Head of caudate nucleus (tissue), 42 donors: ENCODE data around the gene FLNB.

Experiments
- DNase-seq, 42 donors: peaks; one replicate each; pipeline versions ENCODE4 v3.0.0 to v3.0.0-alpha.2; 2020 to 2021; ENCODE audit warnings: mixed read lengths in 7 of 42
- intact Hi-C: fragments of 100-400 bp; cut with DNase I; formaldehyde crosslinking; loops from one replicate; pipeline ENCODE4 v1.15.0; 2022

FLNB gene

DNA sequence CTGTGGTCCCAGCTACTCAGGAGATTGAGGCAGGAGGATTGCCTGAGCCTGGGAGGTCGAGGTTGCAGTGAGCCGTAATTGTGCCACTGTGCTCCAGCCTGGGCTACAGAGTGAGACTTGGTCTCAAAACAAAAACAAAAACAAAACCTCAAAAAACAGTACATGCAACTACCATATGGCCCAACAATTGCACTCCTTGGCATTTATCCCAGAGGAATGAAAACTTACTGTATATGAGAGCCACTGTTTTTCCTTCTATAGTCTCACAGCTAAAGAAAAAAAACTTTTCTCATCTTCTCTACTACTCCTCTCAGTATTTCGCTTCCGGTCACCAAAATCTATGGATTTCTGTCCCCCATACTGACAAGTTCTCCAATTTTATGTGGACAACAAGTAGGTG, 84.3 kb downstream of the FLNB start:
- intact Hi-C loops = no loop called here

DNA sequence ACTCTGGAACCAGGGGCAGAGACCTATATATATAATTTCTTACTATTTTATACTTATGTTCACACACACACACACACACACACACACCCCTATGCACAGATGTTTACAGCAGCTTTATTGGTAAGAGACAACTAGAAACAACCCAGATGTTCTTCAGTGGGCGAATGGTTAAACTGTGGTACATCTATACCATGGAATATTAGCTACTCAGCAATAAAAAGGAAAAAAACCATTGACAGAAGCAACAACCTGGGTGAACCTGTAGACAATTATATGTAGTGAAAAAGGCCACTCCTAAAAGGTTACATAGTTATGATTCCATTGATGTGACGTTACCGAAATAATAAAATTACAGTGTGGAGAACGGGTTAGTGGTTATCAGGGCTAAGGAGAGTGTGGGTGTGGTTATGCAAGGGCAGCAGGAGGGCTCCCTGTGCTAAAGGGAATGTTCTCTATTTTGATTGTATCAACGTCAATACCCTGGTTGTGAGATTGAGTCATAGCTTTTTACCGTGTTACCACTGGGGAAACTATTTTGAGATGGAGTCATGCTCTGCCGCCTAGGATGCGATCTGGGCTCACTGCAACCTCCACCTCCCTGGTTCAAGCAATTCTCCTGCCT, 85.5 kb downstream of the FLNB start:
- DNase-seq = peak in 10 of 42 donors; percentile 13 to 64 (median 39)

More for the DNA sequence above, 84.3 kb downstream of the FLNB start:
- no peak for DNase-seq

DNA sequence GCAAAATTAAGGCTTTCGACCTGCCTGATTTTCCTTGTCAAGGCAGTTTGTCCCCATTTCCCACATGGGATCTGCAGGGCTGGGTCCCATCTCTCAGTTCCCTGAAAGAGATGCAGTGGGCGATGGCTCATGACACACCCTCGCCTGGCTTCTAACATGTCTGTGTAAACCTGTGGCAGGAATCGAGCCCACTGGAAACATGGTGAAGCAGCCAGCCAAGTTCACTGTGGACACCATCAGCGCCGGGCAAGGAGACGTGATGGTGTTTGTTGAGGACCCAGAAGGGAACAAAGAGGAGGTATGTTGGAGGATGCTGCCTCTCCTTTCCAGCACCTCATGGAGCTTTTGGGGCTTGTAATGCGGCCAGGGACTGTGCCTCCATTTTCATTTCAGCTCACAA, 86.4 kb downstream of the FLNB start:
- intact Hi-C loops = no loop called here
- DNase-seq = peak in 2 of 42 donors; percentile 27 to 43

More for the DNA sequence above, 85.5 kb downstream of the FLNB start:
- intact Hi-C loops = no loop called here

DNA sequence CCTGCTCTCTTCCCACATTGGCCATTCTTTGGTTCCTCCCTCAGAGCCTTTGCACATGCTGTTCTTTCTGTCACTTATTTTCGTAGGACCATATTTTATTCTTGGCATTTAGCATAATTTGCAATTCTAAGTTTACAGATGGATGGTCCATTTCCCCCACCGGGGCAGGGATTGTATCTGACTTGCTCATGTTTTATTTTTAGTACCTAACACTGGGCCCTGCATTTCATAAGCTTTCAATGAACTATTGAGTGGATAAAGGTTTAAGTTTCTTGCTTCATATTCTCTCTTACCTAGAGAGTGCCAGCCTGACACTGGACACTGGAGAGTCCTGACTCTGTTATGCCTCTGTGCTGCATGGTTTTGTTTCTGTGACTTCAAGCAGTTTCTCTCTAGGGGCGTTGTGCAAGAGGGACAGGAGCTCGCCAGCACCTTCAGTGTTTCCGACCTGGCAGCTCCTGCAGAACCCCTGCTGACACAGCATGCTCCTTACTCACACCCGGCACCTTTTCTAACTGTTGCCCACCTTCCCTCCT, 87.4 kb downstream of the FLNB start:
- intact Hi-C loops = no loop called here
- DNase-seq = no peak

DNA sequence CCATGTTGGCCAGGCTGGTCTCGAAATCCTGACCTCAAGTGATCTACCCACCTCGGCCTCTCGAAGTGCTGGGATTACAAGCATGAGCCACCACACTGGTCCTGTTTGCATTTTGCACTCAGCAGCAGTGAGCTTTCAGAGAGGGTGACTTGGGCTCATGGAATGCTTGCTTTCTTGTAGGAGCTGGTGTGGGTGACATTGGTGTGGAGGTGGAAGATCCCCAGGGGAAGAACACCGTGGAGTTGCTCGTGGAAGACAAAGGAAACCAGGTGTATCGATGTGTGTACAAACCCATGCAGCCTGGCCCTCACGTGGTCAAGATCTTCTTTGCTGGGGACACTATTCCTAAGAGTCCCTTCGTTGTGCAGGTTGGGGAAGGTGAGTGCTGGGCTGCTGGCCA, 90.3 kb downstream of the FLNB start:
- DNase-seq = peak in 19 of 42 donors; percentile 9 to 75 (median 31)
- intact Hi-C loops = no loop called here

DNA sequence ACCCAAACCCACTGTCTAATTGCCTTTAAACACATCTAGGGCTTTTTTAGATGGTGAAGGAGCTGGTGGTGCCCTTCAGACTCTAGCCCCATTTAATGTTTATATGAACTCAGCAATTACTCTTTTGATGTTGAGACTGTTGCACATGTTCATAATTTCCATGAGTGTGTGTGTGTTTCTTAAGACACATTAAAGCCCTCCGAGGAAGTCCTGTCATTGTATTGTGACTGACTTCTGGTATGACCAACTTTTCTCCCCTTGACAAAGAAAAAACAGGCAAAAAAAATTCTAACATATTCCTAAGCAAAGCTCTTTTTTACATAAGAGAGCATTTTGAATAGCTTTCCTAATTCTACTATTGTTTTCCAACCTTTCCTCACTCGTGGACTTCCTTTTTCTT, 91.6 kb downstream of the FLNB start:
- intact Hi-C loops = no loop called here
- no peak for DNase-seq

DNA sequence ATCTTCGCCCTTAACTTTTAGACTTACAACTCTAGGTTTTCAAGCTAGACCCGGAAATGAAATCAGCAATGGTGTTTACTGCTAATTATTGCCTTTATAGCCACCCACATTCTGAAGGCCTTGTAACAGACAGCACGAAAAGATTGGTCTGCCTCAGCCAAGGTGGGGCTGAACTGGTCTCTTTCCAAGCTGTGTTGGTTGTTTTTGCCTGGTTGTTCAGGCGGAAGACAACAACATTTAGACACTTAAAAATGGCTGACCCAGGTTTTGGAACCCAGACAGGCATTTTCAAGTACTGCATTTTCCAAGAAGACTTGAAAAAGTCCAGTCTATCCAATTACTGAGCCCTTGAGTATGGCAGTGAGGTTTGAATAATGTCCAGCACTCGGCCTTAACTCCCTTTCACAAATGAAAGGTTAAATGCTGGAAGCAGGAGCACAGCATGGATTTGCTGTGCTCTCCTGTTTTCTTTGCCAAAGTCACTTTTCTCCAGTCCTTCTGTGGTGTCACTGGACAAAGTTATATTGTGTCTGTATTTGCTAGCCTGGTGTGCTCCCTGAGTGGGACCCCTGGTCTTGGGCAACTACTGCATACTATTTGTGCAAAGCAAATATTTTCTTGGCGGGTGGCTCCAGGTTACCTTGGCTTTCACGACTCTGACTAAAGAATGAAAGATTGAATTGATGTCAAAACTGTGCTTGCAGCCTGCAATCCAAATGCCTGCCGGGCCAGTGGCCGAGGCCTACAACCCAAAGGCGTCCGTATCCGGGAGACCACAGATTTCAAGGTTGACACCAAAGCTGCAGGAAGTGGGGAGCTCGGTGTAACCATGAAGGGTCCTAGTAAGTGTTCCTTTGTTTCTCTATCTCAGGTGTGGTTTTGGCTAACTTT, 93.5 kb downstream of the FLNB start:
- intact Hi-C loops = no loop called here
- DNase-seq = peak in 12 of 42 donors; percentile 15 to 57 (median 33)

DNA sequence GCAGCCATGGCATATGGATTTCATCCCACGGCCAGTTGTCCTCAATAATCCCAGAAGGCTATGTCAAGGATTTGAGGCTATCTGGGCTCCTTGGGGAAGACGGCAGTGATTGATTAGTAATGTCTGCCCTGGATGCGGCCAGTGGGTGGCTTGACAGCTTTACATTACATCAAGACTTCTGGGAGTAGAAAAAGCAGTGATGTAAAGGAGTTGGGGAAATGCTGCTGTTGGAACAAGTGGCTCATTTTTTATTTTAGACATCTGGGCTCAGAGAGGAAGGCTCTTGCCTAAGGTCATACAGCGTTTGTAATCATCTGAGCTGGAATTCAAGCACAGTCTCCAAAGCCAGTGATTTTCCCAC, 94.1 kb downstream of the FLNB start:
- intact Hi-C loops = no loop called here
- no peak for DNase-seq

DNA sequence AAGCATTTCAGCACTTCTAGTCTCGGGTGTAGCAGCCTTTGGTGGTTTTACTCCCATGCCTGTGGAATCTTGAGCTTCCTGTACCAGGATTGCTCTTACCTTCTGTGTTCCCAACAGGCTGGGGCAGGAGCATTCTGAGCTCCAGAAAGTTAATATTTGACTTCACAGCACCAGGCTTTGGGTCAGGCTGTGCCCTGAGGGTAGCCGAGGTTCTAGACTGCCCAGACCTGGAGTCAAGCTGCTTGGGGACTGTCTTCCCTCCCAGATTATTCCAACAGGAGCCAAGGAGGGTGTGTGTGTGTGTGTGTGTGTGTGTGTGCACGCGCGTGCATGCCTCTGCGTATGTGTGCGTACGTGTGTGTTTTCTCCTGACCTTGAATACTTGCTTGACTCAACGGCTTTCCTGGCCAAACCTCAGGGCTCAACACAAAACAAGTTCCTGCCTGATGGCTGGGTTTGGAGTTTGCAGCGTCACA, 94.8 kb downstream of the FLNB start:
- intact Hi-C loops = no loop called here
- no peak for DNase-seq

DNA sequence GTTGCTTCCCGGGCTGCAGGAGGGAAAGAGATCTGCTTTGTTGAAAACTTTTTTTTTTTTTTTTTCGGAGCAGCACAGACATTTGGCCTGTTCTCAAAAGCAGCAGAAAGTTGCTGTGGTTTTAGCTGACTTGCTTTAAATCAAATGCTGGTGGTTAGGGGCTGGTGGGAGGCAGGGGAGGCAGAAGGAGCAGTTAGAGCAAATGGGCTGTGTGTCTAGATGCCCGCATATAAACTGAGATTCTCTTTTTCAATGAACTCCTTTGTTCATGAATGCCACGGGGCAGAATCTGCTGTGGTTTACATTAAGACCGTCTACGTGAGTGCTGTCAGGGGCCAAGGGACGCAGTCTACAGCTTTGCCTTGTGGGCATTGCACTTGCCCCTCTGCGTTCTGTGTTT, 95.9 kb downstream of the FLNB start:
- intact Hi-C loops = no loop called here
- DNase-seq = no peak

DNA sequence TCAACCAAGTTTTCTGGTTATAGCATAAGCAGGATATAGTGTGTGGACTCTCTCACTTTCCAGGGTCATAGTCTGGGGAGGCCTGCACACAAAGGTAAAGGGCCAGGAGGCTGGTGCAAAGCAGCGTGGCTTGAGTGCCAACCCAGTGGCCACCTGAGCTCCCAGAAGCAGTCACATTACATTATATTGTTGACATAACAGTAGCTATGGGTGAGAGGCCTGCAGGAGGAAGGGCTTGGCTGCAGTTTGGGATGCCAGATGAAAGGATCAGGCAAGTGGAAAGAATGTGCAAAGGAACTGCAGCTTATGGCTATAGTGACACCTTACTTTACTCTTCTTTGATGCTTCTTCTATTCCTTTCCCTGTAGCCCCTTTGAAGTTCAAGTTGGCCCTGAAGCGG, 96.5 kb downstream of the FLNB start:
- intact Hi-C loops = no loop called here
- no peak for DNase-seq

DNA sequence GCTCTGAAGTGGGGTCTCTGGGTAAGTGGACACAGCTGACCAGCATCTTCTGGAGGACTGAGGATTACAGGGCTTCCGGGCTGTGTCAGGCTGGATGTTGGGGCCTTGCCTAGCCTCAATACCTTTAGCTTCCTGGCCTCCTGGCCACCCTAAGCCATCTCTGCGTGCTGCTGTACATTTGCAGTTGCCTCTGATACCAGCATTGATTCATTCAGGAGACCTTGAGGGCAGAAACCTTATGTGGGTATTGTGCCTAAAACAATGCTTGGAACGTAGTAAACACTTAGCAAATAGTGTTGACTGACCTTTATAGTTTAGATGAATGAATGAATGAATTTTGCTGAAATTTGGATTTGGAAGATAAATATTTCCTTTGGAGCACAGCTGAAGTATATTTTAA, 97.0 kb downstream of the FLNB start:
- intact Hi-C loops = no loop called here
- DNase-seq = no peak

DNA sequence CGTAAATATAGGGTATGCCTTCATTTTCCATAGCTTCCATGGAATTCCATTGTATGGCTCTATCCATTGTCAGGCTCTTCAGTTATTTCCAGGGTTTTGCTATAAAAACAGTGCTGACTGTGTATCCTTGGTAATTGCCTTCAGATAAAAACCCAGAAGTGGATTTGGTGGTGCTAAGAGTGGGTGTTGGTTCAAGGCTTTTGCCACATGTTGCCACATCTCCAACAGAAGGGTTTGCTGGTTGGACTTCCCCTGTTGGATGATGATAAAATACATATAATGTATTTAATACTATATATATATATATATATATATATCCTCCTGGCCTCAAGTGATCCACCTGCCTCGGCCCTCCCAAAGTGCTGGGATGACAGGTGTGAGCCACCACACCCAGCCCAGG, 97.8 kb downstream of the FLNB start:
- DNase-seq = no peak
- intact Hi-C loops = no loop called here

DNA sequence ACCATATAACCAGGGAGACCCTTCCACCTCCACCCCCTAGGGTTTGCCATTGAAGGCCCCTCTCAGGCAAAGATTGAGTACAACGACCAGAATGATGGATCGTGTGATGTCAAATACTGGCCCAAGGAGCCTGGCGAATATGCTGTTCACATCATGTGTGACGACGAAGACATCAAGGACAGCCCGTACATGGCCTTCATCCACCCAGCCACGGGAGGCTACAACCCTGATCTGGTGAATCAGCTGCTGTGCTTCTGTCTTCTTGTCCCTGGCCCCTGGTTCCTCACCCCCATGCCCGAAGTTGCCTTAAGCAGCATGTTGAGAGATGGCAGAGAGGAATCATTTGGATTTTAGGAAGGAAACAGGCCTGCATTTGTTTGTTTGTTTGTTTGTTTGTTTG, 98.4 kb downstream of the FLNB start:
- intact Hi-C loops = no loop called here
- no peak for DNase-seq

DNA sequence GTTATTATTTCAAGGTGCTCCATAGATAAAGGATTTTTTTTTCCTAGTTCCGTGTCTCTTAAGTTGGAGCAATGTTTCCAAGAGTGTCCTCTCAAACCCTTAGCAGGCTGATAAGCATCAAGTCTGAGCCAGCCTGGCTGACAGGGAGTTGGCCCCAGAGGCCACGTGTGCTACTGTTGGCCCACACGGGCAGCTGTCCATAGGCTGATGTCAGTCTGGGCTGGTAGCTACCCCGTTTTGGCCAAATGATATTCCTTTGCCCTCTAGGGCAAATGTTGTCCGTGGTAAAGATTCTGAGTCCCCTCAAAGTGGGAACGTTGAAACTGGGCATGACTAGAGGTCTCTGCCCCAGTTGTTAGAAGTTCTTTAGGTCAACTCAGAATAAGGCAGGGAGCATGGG, 99.4 kb downstream of the FLNB start:
- intact Hi-C loops = no loop called here

DNA sequence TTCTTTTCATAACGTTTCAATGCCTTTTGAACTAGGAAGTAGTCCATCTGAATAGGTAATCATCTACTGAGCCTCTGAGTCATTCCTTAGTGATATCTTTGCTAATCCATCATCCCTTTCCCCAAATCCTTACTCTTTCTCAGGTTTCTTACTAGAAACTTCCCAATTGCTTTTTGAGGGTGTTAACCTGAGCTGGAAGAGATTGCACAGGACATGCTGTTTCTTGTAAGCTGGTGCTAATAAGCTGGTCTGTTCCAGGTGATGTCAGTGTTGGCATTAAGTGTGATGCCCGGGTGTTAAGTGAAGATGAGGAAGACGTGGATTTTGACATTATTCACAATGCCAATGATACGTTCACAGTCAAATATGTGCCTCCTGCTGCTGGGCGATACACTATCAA, 101.5 kb downstream of the FLNB start:
- no peak for DNase-seq
- intact Hi-C loops = no loop called here

More for the DNA sequence above, 99.4 kb downstream of the FLNB start:
- DNase-seq = no peak

DNA sequence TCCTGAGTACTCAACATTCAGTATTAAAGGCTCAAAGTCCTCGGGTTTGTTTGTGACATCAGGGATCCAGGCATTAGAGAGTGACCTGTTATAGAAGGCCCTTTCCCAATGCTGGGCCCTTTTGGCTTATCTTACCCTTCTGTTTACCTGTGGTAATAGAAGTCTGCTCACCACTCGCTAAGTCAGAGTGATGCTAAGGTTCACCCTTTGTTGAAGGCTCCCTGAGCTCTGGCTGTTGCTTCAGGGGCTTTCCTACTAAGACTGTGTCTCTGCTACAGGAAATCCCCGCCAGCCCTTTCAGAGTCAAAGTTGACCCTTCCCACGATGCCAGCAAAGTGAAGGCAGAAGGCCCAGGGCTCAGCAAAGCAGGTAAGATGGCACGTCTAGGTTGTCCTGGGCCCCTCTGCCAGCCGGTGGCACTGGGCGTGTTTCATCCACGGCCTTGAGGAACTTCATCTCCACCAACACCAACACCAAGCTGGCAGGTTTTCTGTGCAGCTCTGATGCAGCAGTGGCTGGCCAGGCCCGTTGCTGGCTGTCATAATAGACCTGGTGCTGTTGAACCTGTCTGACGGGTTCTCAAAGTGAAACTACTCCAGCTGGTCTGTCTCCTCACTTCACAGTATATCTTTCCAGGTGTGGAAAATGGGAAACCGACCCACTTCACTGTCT, 103.4 kb downstream of the FLNB start:
- intact Hi-C loops = no loop called here
- no peak for DNase-seq

DNA sequence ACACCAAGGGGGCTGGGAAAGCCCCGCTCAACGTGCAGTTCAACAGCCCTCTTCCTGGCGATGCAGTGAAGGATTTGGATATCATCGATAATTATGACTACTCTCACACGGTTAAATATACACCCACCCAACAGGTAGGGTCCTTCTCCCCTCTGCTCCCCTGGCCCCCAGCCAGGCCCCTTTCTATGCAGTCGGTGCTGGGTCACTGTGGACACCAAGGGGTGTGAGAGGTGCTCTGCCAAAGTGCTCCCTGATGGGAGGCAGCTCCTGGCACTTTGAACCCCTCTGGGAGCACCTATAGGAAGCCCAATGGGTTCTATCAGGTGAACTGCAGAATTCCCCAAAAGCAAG, 103.9 kb downstream of the FLNB start:
- DNase-seq = no peak
- intact Hi-C loops = no loop called here

DNA sequence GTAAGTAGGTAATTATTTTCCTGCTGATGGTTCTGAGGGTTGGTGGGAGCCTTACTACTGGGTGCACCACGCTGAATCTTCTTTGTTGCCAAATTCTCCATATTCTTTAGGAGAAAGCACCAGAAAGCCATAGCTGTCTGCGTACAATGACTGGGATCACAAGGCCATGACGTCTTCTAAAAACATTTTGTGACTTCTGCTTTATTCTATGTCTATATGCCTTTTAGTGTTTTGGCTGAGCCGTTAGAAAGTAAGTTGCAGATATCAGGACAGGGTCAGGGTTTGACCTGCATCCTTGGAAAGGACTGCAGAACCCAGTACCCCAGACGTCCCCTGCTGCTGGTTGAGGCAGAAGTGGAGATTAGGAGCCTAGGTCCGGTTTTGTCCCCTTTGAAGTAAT, 107.0 kb downstream of the FLNB start:
- intact Hi-C loops = no loop called here

More for the DNA sequence above, 107.0 kb downstream of the FLNB start:
- DNase-seq = no peak
